ENCODE results near the gene TM9SF4. TPM values are rescaled to one million over a fixed set of nuclear protein-coding genes. Genes with fewer than 3 reads are reported as not detected.

Gene TM9SF4
- total RNA-seq, 1 donor from 2014 or later, result 27.3 TPM

GRCh38 chr20:32209850-32210605 is 100.5 kb downstream of the TM9SF4 start:
- no peak for DNase-seq

- no peak for DNase-seq
Observed at GRCh38 chr20:32213870-32214269, 104.4 kb downstream of the TM9SF4 start.

GRCh38 chr20:32215147-32215546 is 105.6 kb downstream of the TM9SF4 start:
- no peak for DNase-seq

GRCh38 chr20:32215729-32216128 is 106.2 kb downstream of the TM9SF4 start:
- no peak for DNase-seq

GRCh38 chr20:32216179-32217142 is 106.9 kb downstream of the TM9SF4 start:
- DNase-seq, result no peak

Other genes starting within 250 kb of the TM9SF4 start
- gene DUSP15, start 239.2 kb upstream of the TM9SF4 start, total RNA-seq, result 0.82 TPM
- gene TTLL9, start 239.1 kb upstream of the TM9SF4 start, total RNA-seq, result 1.0 TPM
- 6.5 TPM for gene PDRG1, start 157.7 kb upstream of the TM9SF4 start, total RNA-seq
- gene XKR7, start 141.6 kb upstream of the TM9SF4 start, total RNA-seq, result under 0.01 TPM
- gene CCM2L, start 99.3 kb upstream of the TM9SF4 start, total RNA-seq, result 9.7 TPM
- gene HCK, start 57.5 kb upstream of the TM9SF4 start, total RNA-seq, result 3.7 TPM
- 6.2 TPM for gene PLAGL2, start 98.0 kb downstream of the TM9SF4 start, total RNA-seq
- gene POFUT1, start 98.2 kb downstream of the TM9SF4 start, total RNA-seq, result 33.5 TPM
- 16.3 TPM for gene KIF3B, start 167.9 kb downstream of the TM9SF4 start, total RNA-seq
- gene ASXL1, start 248.6 kb downstream of the TM9SF4 start, total RNA-seq, result 65.6 TPM

All from tongue (tissue), 2 donors.